OCI-LY7 (cell line): ENCODE results near the gene IL12RB2.

Experiments used
- EZH2phosphoT487 ChIP-seq: fragments of 200-600 bp; sonication (generic); IDR thresholded peaks from 2 replicates; pipeline ENCODE4 v1.6.1; 2018; ENCODE audit warnings: low read depth, borderline replicate concordance, mild to moderate bottlenecking, mixed run types, antibody characterized with exemption, low read length, moderate library complexity, mixed read lengths
- TF ChIP-seq, protein P1 (sequence below): fragments of 200-600 bp; sonication (generic); conservative IDR thresholded peaks from 2 replicates; pipeline ENCODE4 v1.5.1; 2014; ENCODE audit warnings: mild to moderate bottlenecking, antibody characterized with exemption, low read length, moderate library complexity, mixed read lengths

DNA sequence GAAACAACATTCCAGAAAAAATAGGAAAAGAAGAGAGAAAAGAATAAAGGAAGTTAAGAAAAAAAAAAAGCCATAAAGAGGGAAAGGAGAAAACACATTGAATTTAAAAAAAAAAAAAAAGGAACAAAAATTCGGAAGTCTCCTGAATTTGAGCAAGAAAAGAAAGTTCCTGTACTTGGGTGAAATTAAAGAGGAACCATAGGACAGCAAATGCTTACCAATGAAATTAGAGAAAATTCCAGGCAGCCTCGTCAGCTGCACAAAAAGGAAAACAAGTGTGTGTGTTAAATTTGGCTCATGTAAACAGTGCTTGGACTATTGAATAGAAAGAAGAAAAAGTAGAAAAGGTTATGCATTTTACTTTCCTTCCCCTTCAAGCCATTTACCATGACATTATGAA is 4.9 kb downstream of the IL12RB2 start:
- TF ChIP-seq, protein P1, sequence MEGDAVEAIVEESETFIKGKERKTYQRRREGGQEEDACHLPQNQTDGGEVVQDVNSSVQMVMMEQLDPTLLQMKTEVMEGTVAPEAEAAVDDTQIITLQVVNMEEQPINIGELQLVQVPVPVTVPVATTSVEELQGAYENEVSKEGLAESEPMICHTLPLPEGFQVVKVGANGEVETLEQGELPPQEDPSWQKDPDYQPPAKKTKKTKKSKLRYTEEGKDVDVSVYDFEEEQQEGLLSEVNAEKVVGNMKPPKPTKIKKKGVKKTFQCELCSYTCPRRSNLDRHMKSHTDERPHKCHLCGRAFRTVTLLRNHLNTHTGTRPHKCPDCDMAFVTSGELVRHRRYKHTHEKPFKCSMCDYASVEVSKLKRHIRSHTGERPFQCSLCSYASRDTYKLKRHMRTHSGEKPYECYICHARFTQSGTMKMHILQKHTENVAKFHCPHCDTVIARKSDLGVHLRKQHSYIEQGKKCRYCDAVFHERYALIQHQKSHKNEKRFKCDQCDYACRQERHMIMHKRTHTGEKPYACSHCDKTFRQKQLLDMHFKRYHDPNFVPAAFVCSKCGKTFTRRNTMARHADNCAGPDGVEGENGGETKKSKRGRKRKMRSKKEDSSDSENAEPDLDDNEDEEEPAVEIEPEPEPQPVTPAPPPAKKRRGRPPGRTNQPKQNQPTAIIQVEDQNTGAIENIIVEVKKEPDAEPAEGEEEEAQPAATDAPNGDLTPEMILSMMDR = no peak
- TF ChIP-seq EZH2phosphoT487 = no peak
